NB4 (cell line): ENCODE measurements around the gene NUAK1.

Experiments used
- CTCF ChIP-seq: IDR thresholded peaks from one replicate; pipeline ENCODE4 v1.5.1; 2012; ENCODE audit warnings: low read depth, low read length
- POLR2A ChIP-seq: IDR thresholded peaks from 2 replicates; pipeline ENCODE4 v1.6.1; 2011; ENCODE audit warnings: mild to moderate bottlenecking; ENCODE audit not compliant: insufficient read length; ENCODE audit errors: extremely low read depth

- TF ChIP-seq CTCF (no peak), POLR2A (no peak)
Measured at GRCh38 chr12:106174876-106175275, 36.1 kb upstream of the NUAK1 start.
